IPS DF 4.7 (cell line): ENCODE measurements around the gene CUTC.
"Not testable (repeated sequence)": the region's sequence is repeated elsewhere in the genome, so short reads cannot be mapped to it uniquely, and the experiment has no call there.

Experiments used
- DNase-seq: peaks from one replicate; pipeline ENCODE4 v3.0.0-alpha.2; 2013; ENCODE audit warnings: low spot score; ENCODE audit errors: extremely low read depth

Gene CUTC

GRCh38 chr10:99742701-99743100 lies 10.7 kb downstream of the CUTC start:
- DNase-seq: no peak

GRCh38 chr10:99743841-99744240 lies 11.8 kb downstream of the CUTC start:
- DNase-seq: no peak

- DNase-seq: not testable (repeated sequence)
Observed at GRCh38 chr10:99746166-99746565, 14.1 kb downstream of the CUTC start.

- no peak for DNase-seq
Observed at GRCh38 chr10:99748823-99749451, 16.9 kb downstream of the CUTC start.

GRCh38 chr10:99750641-99751040 lies 18.6 kb downstream of the CUTC start:
- no peak for DNase-seq

- no peak for DNase-seq
Observed at GRCh38 chr10:99754670-99755069, 22.6 kb downstream of the CUTC start.

- no peak for DNase-seq
Observed at GRCh38 chr10:99756159-99756558, 24.1 kb downstream of the CUTC start.

- no peak for DNase-seq
Observed at GRCh38 chr10:99758211-99758891, 26.3 kb downstream of the CUTC start.

- no peak for DNase-seq
Observed at GRCh38 chr10:99760321-99760720, 28.3 kb downstream of the CUTC start.

- no peak for DNase-seq
Observed at GRCh38 chr10:99761365-99761764, 29.3 kb downstream of the CUTC start.

- DNase-seq: no peak
Observed at GRCh38 chr10:99765672-99766301, 33.8 kb downstream of the CUTC start.

GRCh38 chr10:99766302-99766681 lies 34.3 kb downstream of the CUTC start:
- DNase-seq: no peak

- DNase-seq: no peak
Observed at GRCh38 chr10:99767901-99768300, 35.9 kb downstream of the CUTC start.

- no peak for DNase-seq
Observed at GRCh38 chr10:99768556-99768955, 36.5 kb downstream of the CUTC start.

GRCh38 chr10:99769706-99770105 lies 37.7 kb downstream of the CUTC start:
- no peak for DNase-seq

- no peak for DNase-seq
Observed at GRCh38 chr10:99770408-99771045, 38.5 kb downstream of the CUTC start.

GRCh38 chr10:99775850-99776249 lies 43.8 kb downstream of the CUTC start:
- DNase-seq: no peak

GRCh38 chr10:99777918-99778714 lies 46.1 kb downstream of the CUTC start:
- no peak for DNase-seq

GRCh38 chr10:99779335-99779734 lies 47.3 kb downstream of the CUTC start:
- no peak for DNase-seq

- no peak for DNase-seq
Observed at GRCh38 chr10:99781734-99782429, 49.8 kb downstream of the CUTC start.
